Amniotic epithelial cell (primary cell): ENCODE data around the gene R3HDM2.

Experiments used
- DNase-seq: peaks from one replicate; pipeline ENCODE4 v3.0.0-alpha.2; 2010; ENCODE audit warnings: low read depth

The R3HDM2 gene

GRCh38 chr12:57266681-57267080 lies 164.2 kb downstream of the R3HDM2 start:
- DNase-seq = no peak

DNA sequence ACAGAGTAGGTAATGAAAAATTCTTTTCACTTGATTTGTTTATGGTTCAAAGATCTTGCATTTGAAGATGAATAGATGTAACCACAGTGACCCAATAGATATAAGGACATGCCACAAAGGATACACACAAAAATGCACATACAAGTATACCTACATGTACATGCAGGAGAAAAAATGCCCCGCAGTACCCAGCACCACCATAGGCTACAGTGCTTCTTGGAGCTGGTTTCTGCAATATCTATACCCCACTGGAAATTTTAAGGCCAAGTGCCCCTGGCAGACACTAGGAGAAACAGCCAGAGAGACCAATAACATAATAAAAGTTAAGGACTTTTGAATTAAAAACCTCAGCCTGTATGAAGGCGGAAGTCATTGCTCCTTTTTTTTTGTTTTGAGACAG lies 167.7 kb downstream of the R3HDM2 start:
- DNase-seq = no peak

- no peak for DNase-seq
Measured at GRCh38 chr12:57262126-57262822, 168.6 kb downstream of the R3HDM2 start.

- DNase-seq = no peak
Measured at GRCh38 chr12:57261428-57261865, 169.4 kb downstream of the R3HDM2 start.

- DNase-seq = no peak
Measured at GRCh38 chr12:57260366-57260765, 170.5 kb downstream of the R3HDM2 start.

GRCh38 chr12:57258977-57259970 lies 171.6 kb downstream of the R3HDM2 start:
- peak; percentile 94 for DNase-seq

GRCh38 chr12:57255916-57256315 lies 174.9 kb downstream of the R3HDM2 start:
- no peak for DNase-seq

DNA sequence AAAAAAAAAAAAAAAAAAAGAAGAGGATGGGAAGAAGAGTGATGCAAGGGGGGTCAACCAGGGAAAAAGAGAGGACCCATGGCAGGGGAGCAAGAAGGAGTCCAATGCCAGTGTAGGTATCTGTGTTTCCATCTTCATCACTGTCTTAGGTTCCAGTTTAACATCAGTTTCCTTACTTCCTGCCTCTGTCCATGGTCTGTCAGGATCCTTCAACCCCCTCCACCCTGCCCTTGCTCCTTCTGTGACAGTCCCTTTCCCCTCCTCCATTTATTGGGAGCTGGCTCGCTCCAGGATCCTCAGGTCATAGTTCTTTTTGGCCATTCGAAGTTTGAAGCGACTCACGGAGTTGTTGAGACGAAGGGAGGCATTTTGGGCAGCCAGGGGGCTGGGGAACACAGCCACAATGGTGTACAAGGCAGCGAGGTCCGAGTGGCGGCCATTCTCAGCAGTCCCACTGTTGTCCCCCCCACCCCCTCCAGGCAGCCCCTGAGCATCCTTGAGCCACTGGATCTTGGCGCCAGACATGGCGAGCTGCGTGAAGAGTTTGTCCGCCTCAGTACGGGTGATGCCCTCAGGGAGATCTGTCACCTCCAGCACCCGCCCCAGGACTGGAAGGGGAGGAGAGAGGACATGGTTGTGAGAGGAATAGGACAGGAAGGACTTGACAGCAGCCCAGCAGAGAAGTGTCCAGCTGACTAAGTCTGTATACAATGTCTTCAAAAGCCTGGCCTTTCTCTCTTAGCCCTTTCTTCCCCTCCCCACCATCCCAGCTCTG lies 176.2 kb downstream of the R3HDM2 start:
- no peak for DNase-seq

DNA sequence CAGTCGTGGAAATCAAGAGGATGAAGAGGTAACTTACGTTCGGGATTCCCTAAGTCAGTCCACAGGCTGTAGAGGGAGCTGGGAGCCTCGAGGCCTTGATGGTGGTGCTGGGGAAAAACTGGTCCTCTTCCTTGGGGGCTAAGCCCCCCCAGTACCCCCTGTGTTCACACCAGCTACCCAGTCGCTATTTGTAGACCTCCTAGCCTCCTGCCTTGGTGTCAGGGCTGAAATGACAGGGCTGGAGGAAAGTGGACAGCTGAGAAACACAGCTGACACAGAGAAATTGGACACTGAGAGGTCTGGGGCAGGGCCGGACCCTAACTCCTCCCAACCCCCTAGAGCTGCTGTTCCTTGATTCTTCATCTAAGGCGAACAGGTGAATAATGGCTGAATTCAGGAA lies 179.9 kb downstream of the R3HDM2 start, which contains the start of gene STAC3:
Gene STAC3 (minus strand): TSS at position 232 of the 400 bp plus-strand sequence. CDS start 1,551 bp downstream, outside the sequence.
- no peak for DNase-seq

- DNase-seq = no peak
Measured at GRCh38 chr12:57250541-57250940, 180.3 kb downstream of the R3HDM2 start.

DNA sequence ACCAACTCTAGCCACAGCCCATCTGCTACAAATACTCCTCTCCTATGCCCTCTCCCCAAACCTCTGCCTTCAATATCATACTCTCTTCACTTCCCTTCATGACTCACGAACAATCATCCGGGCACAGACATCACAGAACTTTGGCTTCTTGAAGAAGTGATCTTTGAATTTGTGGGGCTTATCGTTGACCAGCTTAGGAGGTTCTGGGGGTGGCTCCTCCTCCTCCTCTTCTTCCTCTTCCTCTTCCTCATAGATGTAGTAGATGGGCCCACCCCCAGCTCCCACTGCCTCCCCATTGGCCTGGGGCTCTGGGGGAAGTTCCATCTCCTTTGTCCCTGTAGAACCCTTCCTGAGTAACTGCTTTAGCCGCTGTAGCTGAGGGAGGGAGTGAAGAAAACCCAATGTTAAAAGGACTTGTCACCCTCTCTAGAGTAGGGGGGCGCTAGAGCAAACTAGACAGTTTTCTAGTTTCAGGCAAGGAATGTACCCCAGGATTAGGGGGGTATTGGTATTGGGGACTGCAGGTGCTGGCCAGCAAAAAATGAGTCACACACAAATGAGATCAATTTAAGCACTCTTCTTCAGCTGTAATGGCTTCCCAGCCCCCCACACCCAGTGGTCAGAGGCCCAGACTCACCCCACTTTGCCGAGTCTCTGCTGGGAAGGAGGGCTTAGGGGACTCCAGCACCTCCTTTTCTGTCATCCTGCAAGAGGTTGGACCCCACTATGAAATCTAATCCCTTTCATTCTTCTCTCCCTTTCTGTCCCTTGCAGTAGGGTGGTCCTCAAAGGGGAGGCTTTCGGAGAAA lies 181.7 kb downstream of the R3HDM2 start:
- no peak for DNase-seq

GRCh38 chr12:57247041-57247440 lies 183.8 kb downstream of the R3HDM2 start:
- DNase-seq = no peak

DNA sequence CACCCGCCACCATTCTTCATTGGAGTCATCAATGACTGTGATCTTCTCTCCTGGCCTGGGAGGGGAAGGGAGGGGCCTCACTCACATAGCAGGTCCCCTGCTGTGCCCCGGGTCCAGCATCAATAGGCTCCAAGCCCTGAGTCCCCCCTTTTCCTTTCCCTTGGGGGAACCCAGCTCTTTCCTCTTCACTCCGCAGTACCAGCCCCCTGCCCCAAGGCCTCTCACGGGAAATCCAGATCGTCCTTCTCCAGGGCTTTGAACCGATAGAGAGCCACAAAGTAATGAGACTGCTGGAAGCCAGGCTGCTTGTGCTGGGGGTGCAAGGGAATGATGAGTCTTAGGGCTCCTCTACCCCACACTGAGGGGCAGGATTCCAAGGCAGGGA lies 186.5 kb downstream of the R3HDM2 start:
- DNase-seq = no peak

GRCh38 chr12:57243521-57244311 lies 187.1 kb downstream of the R3HDM2 start:
- DNase-seq = peak; percentile 29

DNA sequence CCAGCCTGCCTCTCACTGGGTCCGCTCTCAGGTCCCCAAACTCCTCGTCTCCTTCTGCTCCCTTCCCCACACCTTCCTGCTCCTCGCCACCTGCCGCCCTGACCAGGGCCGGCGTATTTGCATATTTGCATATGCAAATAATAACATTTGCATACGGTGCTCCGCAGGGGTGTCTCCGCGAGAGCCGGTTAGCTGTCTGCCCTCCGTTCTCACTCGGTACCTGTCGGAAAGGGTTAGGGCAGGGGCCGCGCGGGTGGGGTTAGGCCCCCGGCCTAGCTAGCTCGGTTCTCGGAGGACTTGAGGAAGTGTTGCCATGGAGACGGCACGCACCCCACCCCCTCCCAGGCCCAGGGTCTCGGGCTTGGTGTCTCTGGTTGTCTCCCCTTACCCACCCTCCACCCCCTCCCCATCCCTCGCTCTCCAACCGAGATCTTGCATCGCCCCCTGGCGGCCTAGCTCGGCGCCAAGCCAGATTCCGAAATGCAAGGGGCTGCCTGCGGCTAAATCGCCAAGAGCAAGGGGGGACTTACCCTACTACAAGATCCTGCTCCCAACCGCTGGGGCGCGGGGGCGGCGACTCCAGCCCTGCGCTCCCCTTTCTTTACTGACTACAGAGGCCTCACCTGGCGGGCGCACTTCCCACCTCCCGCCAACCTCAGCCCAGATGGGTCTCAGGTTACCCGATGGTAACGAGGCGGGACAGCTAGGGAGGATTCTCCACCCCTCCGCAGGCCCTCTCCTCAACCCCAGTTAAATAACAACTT lies 188.0 kb downstream of the R3HDM2 start:
- DNase-seq = no peak

DNA sequence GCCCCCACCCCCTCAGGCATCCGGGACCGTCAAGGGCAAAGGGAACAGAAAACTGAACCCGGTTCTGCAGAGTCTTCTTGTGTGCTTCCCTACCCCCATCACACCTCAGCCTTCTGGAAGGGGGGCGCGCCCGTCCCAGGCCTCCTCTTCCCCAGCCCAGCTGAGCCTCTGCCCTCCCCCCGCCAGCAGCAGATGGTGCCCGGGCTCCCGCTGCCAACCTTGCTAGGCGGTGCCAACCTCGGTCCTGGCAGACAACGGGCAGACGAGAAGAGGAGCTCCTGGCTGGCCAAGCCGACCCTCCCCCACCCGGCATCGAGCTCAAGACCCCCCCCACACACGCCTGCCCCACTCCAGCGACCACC lies 188.5 kb downstream of the R3HDM2 start:
- DNase-seq = no peak

- DNase-seq = no peak
Measured at GRCh38 chr12:57241402-57242310, 189.2 kb downstream of the R3HDM2 start.

DNA sequence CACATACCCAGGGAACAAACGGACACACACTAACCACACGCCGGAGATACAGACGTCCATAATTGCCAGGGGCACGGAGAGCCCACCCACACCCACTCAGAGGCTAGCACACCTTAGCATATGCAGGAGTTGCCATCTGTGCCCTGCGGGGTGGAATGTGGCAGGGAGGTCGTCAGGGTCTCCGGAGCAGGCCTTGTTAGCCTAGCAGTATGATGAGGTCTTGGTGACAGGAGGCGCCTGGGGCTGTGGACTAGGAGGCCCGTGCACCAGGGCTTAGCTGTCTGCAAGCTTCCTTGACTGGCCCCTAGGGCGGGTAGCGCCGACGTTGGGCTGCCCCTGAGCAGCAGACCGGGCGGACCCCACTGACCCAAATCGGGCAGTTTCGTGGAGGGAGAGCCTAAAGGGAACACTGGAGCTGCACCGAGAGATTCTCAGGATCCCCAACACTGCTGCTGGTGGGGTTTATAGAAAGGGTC lies 189.9 kb downstream of the R3HDM2 start:
- DNase-seq = no peak
